ENCODE results near the gene ESF1. TPM values are rescaled to one million over a fixed set of nuclear protein-coding genes. Genes with fewer than 3 reads are reported as not detected.

The ESF1 gene
- total and polyA plus RNA-seq, 12 donors, result 5.9 to 23.1 (median 13.5) TPM

- no peaks in the 10 kb centered on the region for H3K4me1 ChIP-seq
- TF ChIP-seq CTCF (IDR thresholded peaks at IDR 0.05), result no peak
- no peak for DNase-seq
- no peaks in the 10 kb centered on the region for H3K27me3 ChIP-seq
- 71 to 84% methylated on average over 4 of the region's 4 CpGs for WGBS, 2 donors
- H3K27ac ChIP-seq, result no peak overlapping the region
- intact Hi-C loops (cut with DNase I), result loop anchor here in 4 of 10 donors (5.0 to 10.0 kb wide), 6 partner anchors 138 to 658 kb away; partner anchors contain the start of gene TASP1 (in 1 of the 4)
- ATAC-seq, result no peak
- no peak overlapping the region for H3K4me3 ChIP-seq
- H3K9me3 ChIP-seq, result no peaks in the 10 kb centered on the region
- H3K36me3 ChIP-seq, result peaks cover 0 to 100% (median 56%) of the 10 kb centered on the region in 9 donors
These were observed 12.2 kb downstream of the ESF1 start for GRCh38 chr20:13772529-13772928.

GRCh38 chr20:13771853-13772453, 12.8 kb downstream of the ESF1 start:
- no peak overlapping the region for H3K4me3 ChIP-seq
- H3K27me3 ChIP-seq, result no peaks in the 10 kb centered on the region
- intact Hi-C loops (cut with DNase I), result loop anchor here in 4 of 10 donors (5.0 to 10.0 kb wide), 6 partner anchors 137 to 657 kb away; partner anchors contain the start of gene TASP1 (in 1 of the 4)
- no peaks in the 10 kb centered on the region for H3K9me3 ChIP-seq
- DNase-seq, result no peak
- no peaks in the 10 kb centered on the region for H3K4me1 ChIP-seq
- WGBS, 2 donors, result 65 to 70% methylated on average over 4 of the region's 4 CpGs
- ATAC-seq, result no peak
- H3K36me3 ChIP-seq, result peaks cover 0 to 100% (median 56%) of the 10 kb centered on the region in 9 donors
- H3K27ac ChIP-seq, result no peak overlapping the region
- TF ChIP-seq CTCF (IDR thresholded peaks at IDR 0.05), result peak; percentile 13 to 70 (median 58)

- no peak for DNase-seq
- Histone ChIP-seq H3K27ac (no peak overlapping the region), H3K36me3 (peaks cover 0 to 100% (median 64%) of the 10 kb centered on the region in 9 donors), H3K9me3 (peaks cover 0 to 15% (median 8%) of the 10 kb centered on the region in 11 donors), H3K27me3 (no peaks in the 10 kb centered on the region), H3K4me3 (no peak overlapping the region), H3K4me1 (peaks cover 0 to 3% (median 0%) of the 10 kb centered on the region in 9 donors)
- ATAC-seq, result no peak
- intact Hi-C loops (cut with DNase I), result loop anchor here in 4 of 10 donors (5.0 to 10.0 kb wide), 6 partner anchors 135 to 655 kb away; partner anchors contain the start of gene TASP1 (in 1 of the 4)
- WGBS, 2 donors, result 89 to 90% methylated on average over 5 of the region's 5 CpGs
- TF ChIP-seq CTCF (IDR thresholded peaks at IDR 0.05), result no peak
These were observed 14.6 kb downstream of the ESF1 start for GRCh38 chr20:13770141-13770540.

GRCh38 chr20:13765868-13766416, 18.8 kb downstream of the ESF1 start:
- DNase-seq, result no peak
- H3K27me3 ChIP-seq, result no peaks in the 10 kb centered on the region
- peaks cover 3 to 96% (median 50%) of the 10 kb centered on the region in 9 donors for H3K36me3 ChIP-seq

More at GRCh38 chr20:13765868-13766416, 18.8 kb downstream of the ESF1 start:
- WGBS, 2 donors, result 97 to 98% methylated on average over 1 of the region's 1 CpG
- Histone ChIP-seq H3K27ac (no peak overlapping the region), H3K9me3 (peaks cover 0 to 15% (median 8%) of the 10 kb centered on the region in 11 donors), H3K4me1 (peaks cover 0 to 3% (median 0%) of the 10 kb centered on the region in 9 donors), H3K4me3 (no peak overlapping the region)
- intact Hi-C loops (cut with DNase I), result loop anchor here in 1 of 10 donors (10.0 kb wide), 1 partner anchor 301 kb away; no protein-coding TSS in a partner anchor
- no peak for ATAC-seq
- TF ChIP-seq CTCF (IDR thresholded peaks at IDR 0.05), result no peak
